CD4-positive, alpha-beta T cell (primary cell): ENCODE results near the gene ZNF385D. TPM values are rescaled to one million over a fixed set of nuclear protein-coding genes. Genes with fewer than 3 reads are reported as not detected.

Experiments
- ATAC-seq: fragments of 200-7000 bp; cut with Tn5 transposase; one replicate; pipeline ENCODE4 v1.10.0; 2022; ENCODE audit warnings: mild to moderate bottlenecking; ENCODE audit not compliant: poor library complexity
- CTCF ChIA-PET: fragments of 350-600 bp; sonication (Branson Sonifier 250); formaldehyde crosslinking; loops from one replicate; lab custom pipeline; 2021; ENCODE audit warnings: antibody characterized with exemption, inconsistent platforms; lab: Charles Lee
- POLR2A ChIA-PET: fragments of 350-600 bp; sonication (Branson Sonifier 250); formaldehyde crosslinking; loops from one replicate; lab custom pipeline; 2021; ENCODE audit warnings: antibody characterized with exemption, inconsistent platforms; lab: Charles Lee
- DNase-seq, 14 experiments: peaks; one replicate each; pipeline ENCODE4 v3.0.0-alpha.2; 2013 to 2020; ENCODE audit warnings: mixed read lengths in 2 of 14
- H3K27ac ChIP-seq, 2 donors: one replicate each; pipeline versions ENCODE4 v1.5.1 to v1.7.0; 2013; ENCODE audit warnings: low read length in 2 of 2, low read depth in 1 of 2, mild to moderate bottlenecking in 1 of 2
- H3K27me3 ChIP-seq, 2 experiments: 1 replicate in 1 of 2; 2 replicates in 1 of 2; pipeline versions ENCODE4 v1.6.1 to v1.7.0; 2013; ENCODE audit warnings: low read length in 2 of 2, control low read depth in 1 of 2, mild to moderate bottlenecking in 1 of 2, moderate library complexity in 1 of 2; ENCODE audit not compliant: insufficient read depth in 2 of 2, control insufficient read depth in 1 of 2
- H3K36me3 ChIP-seq: one replicate; pipeline ENCODE4 v1.6.1; 2013; ENCODE audit warnings: low read length, control low read depth; ENCODE audit not compliant: insufficient read depth
- H3K4me1 ChIP-seq: one replicate; pipeline ENCODE4 v1.6.1; 2013; ENCODE audit warnings: low read length, control low read depth; ENCODE audit not compliant: insufficient read depth
- H3K4me3 ChIP-seq: one replicate; pipeline ENCODE4 v1.5.1; 2013; ENCODE audit warnings: mild to moderate bottlenecking, low read length, moderate library complexity
- H3K9me3 ChIP-seq, 2 experiments: 1 replicate in 1 of 2; 2 replicates in 1 of 2; pipeline versions ENCODE4 v1.6.1 to v1.7.0; 2013; ENCODE audit warnings: low read length in 2 of 2, mild to moderate bottlenecking in 2 of 2, control low read depth in 1 of 2, moderate library complexity in 1 of 2; ENCODE audit not compliant: control insufficient read depth in 1 of 2, insufficient read depth in 1 of 2
- H3K27ac Mint-ChIP-seq: one replicate; pipeline ENCODE4 v1.8.0; 2020; ENCODE audit warnings: mixed read lengths
- H3K27me3 Mint-ChIP-seq: one replicate; pipeline ENCODE4 v1.8.0; 2021; ENCODE audit warnings: mixed read lengths
- H3K36me3 Mint-ChIP-seq: one replicate; pipeline ENCODE4 v1.8.0; 2021; ENCODE audit warnings: low read depth, mixed read lengths
- H3K4me1 Mint-ChIP-seq: one replicate; pipeline ENCODE4 v1.8.0; 2021; ENCODE audit warnings: low read depth, mixed read lengths
- H3K4me3 Mint-ChIP-seq: one replicate; pipeline ENCODE4 v1.8.0; 2020; ENCODE audit warnings: mild to moderate bottlenecking, mixed read lengths
- H3K9me3 Mint-ChIP-seq: one replicate; pipeline ENCODE4 v1.8.0; 2020; ENCODE audit warnings: mixed read lengths
- CTCF ChIP-seq: fragments of 200-600 bp; IDR thresholded peaks from one replicate; pipeline ENCODE4 v1.8.0; 2022; ENCODE audit warnings: antibody characterized with exemption, mild to moderate bottlenecking
- intact Hi-C, 2 experiments: fragments of 100-400 bp; cut with DNase I in 1 of 2; cut with micrococcal nuclease in 1 of 2; formaldehyde crosslinking; loops; one replicate each; pipeline versions ENCODE4 v1.15.1 to v1.9.0; 2023 to 2025; cut with DNase I, micrococcal nuclease
- total RNA-seq, 174 experiments: library from RNA in 2 of 174; stranded (reverse) in 2 of 174; gene quantifications; one replicate each; pipeline ENCODE4 v1.2.3 and lab custom pipeline; 2021 to 2026

ZNF385D gene
- total RNA-seq, 2 experiments from 2014 or later = not detected

- H3K27me3 Mint-ChIP-seq = no peaks in the 10 kb centered on the region
- no peak overlapping the region for H3K27ac ChIP-seq
- no peaks in the 10 kb centered on the region for H3K36me3 Mint-ChIP-seq
- no peak overlapping the region for H3K4me3 ChIP-seq
- peaks cover 9% of the 10 kb centered on the region for H3K9me3 Mint-ChIP-seq
- ChIA-PET CTCF (no interaction called here), POLR2A (no interaction called here)
- intact Hi-C loops = no loop called here
- ATAC-seq = no peak
- H3K27ac Mint-ChIP-seq = no peak overlapping the region
- H3K4me3 Mint-ChIP-seq = no peak overlapping the region
- no peaks in the 10 kb centered on the region for H3K27me3 ChIP-seq
- H3K9me3 ChIP-seq = peaks cover 4 to 8% of the 10 kb centered on the region in 2 experiments
- DNase-seq = no peak
- H3K4me1 Mint-ChIP-seq = no peaks in the 10 kb centered on the region
- no peak for TF ChIP-seq CTCF
- H3K4me1 ChIP-seq = no peaks in the 10 kb centered on the region
- no peaks in the 10 kb centered on the region for H3K36me3 ChIP-seq
These were observed 44.3 kb upstream of the ZNF385D start for GRCh38 chr3:21795152-21795837.

GRCh38 chr3:21794291-21794690 lies 43.3 kb upstream of the ZNF385D start:
- ChIA-PET POLR2A (no interaction called here), CTCF (no interaction called here)
- Mint-ChIP-seq H3K27ac (no peak overlapping the region), H3K36me3 (no peaks in the 10 kb centered on the region), H3K9me3 (peaks cover 7% of the 10 kb centered on the region), H3K4me1 (no peaks in the 10 kb centered on the region), H3K4me3 (no peak overlapping the region), H3K27me3 (no peaks in the 10 kb centered on the region)
- peaks cover 4 to 8% of the 10 kb centered on the region in 2 experiments for H3K9me3 ChIP-seq
- TF ChIP-seq CTCF = no peak
- intact Hi-C loops = no loop called here
- H3K4me1 ChIP-seq = no peaks in the 10 kb centered on the region
- ATAC-seq (no peak), DNase-seq (no peak)
- H3K27me3 ChIP-seq = no peaks in the 10 kb centered on the region
- no peaks in the 10 kb centered on the region for H3K36me3 ChIP-seq
- no peak overlapping the region for H3K27ac ChIP-seq
- H3K4me3 ChIP-seq = no peak overlapping the region

GRCh38 chr3:21792176-21792575 lies 41.2 kb upstream of the ZNF385D start:
- Mint-ChIP-seq H3K4me1 (no peaks in the 10 kb centered on the region), H3K9me3 (no peaks in the 10 kb centered on the region), H3K36me3 (no peaks in the 10 kb centered on the region), H3K4me3 (no peak overlapping the region), H3K27ac (no peak overlapping the region), H3K27me3 (no peaks in the 10 kb centered on the region)
- ATAC-seq (no peak), DNase-seq (no peak)
- TF ChIP-seq CTCF = no peak
- intact Hi-C loops = no loop called here
- H3K4me1 ChIP-seq = no peaks in the 10 kb centered on the region
- no peaks in the 10 kb centered on the region for H3K27me3 ChIP-seq
- no peak overlapping the region for H3K4me3 ChIP-seq
- H3K27ac ChIP-seq = no peak overlapping the region
- ChIA-PET POLR2A (no interaction called here), CTCF (no interaction called here)
- H3K36me3 ChIP-seq = no peaks in the 10 kb centered on the region
- peaks cover 0 to 10% of the 10 kb centered on the region in 2 experiments for H3K9me3 ChIP-seq
